Measurements from ENCODE around the gene ELK4. TPM values are rescaled to one million over a fixed set of nuclear protein-coding genes. Genes with fewer than 3 reads are reported as not detected.
A peak's percentile ranks its signal among the peaks of the same experiment; 100 is the strongest.

Gene ELK4
- total RNA-seq, 1 experiment from 2014 or later, result 31.2 TPM

GRCh38 chr1:205672395-205672889 is 40.6 kb upstream of the ELK4 start:
- Histone ChIP-seq H3K4me1 (ENCODE audit: insufficient read depth, low read length) (peaks cover 17% of the 10 kb centered on the region; the same call in 1 of the 2 replicates), H2BK12ac (ENCODE audit: insufficient read length, low read depth, low read length) (no peak overlapping the region), H3K27ac (ENCODE audit: insufficient read length, low read depth, low read length) (no peak overlapping the region), H4K91ac (ENCODE audit: insufficient read length, low read depth, low read length) (no peak overlapping the region), H3K27me3 (ENCODE audit: insufficient read depth, low read length) (no peaks in the 10 kb centered on the region), H3K18ac (ENCODE audit: insufficient read length, low read depth, low read length) (no peak overlapping the region), H3K14ac (ENCODE audit: insufficient read depth, low read length) (no peak overlapping the region), H2BK5ac (ENCODE audit: insufficient read length, low read length) (no peak overlapping the region), H2AK5ac (ENCODE audit: insufficient read length, low read length) (no peak overlapping the region), H4K20me1 (ENCODE audit: control insufficient read depth, insufficient read depth, insufficient read length) (no peaks in the 10 kb centered on the region), H3T11ph (ENCODE audit: low read length) (no peak overlapping the region), H2AFZ (ENCODE audit: low read length) (no peak overlapping the region), H3K9me3 (ENCODE audit: control insufficient read depth, low read depth, low read length) (no peaks in the 10 kb centered on the region), H3K79me1 (ENCODE audit: insufficient read depth, low read depth, low read length, poor library complexity, severe bottlenecking) (no peaks in the 10 kb centered on the region), H3K9ac (ENCODE audit: extremely low read depth, insufficient read length, low read length) (no peak overlapping the region), H2BK120ac (ENCODE audit: low read depth, low read length, poor library complexity, severe bottlenecking) (no peak overlapping the region), H3K79me2 (ENCODE audit: insufficient read depth, low read length) (no peaks in the 10 kb centered on the region; the same call in 1 of the 2 replicates), H3K4me2 (ENCODE audit: insufficient read depth, insufficient read length, low read length) (no peak overlapping the region), H4K8ac (replicated peaks; ENCODE audit: insufficient read length, low read depth, low read length) (no peak overlapping the region), H2BK15ac (ENCODE audit: low read depth, low read length) (no peak overlapping the region), H4K5ac (ENCODE audit: insufficient read length, low read depth, low read length) (no peak overlapping the region), H3K23ac (ENCODE audit: insufficient read length, low read depth, low read length) (no peak overlapping the region), H3K23me2 (ENCODE audit: insufficient read length, low read depth, low read length, poor library complexity, severe bottlenecking) (no peaks in the 10 kb centered on the region), H3K4ac (ENCODE audit: low read depth, low read length) (no peak overlapping the region), H3K56ac (ENCODE audit: insufficient read length, low read depth, low read length) (no peak overlapping the region), H2BK20ac (ENCODE audit: low read depth, low read length, poor library complexity, severe bottlenecking) (no peak overlapping the region)
- Mint-ChIP-seq H3K4me3 (peak overlapping the region; percentile 43 to 65; a peak in 3 of 5 replicates), H3K27me3 (ENCODE audit: low read depth) (no peaks in the 10 kb centered on the region), H3K9me3 (no peaks in the 10 kb centered on the region), H3K27ac (peak overlapping the region; percentile 95 to 99 (median 98)), H3K4me1 (peaks cover 84 to 87% of the 10 kb centered on the region in 2 experiments), H3K36me3 (ENCODE audit: insufficient read depth in 1 of 3, low read depth in 3 of 3) (no peaks in the 10 kb centered on the region; a peak in 2 of 7 replicates)
- no peak for DNase-seq
- TF ChIP-seq, protein P1, sequence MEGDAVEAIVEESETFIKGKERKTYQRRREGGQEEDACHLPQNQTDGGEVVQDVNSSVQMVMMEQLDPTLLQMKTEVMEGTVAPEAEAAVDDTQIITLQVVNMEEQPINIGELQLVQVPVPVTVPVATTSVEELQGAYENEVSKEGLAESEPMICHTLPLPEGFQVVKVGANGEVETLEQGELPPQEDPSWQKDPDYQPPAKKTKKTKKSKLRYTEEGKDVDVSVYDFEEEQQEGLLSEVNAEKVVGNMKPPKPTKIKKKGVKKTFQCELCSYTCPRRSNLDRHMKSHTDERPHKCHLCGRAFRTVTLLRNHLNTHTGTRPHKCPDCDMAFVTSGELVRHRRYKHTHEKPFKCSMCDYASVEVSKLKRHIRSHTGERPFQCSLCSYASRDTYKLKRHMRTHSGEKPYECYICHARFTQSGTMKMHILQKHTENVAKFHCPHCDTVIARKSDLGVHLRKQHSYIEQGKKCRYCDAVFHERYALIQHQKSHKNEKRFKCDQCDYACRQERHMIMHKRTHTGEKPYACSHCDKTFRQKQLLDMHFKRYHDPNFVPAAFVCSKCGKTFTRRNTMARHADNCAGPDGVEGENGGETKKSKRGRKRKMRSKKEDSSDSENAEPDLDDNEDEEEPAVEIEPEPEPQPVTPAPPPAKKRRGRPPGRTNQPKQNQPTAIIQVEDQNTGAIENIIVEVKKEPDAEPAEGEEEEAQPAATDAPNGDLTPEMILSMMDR (conservative IDR thresholded peaks at IDR 0.05), result no peak
- WGBS (ENCODE audit: extremely low coverage, insufficient read length, low lambda C conversion rate), result no CpG with 5 or more reads among the region's 11 CpGs
